Measurements from ENCODE around the gene ZMYND8.

DNA sequence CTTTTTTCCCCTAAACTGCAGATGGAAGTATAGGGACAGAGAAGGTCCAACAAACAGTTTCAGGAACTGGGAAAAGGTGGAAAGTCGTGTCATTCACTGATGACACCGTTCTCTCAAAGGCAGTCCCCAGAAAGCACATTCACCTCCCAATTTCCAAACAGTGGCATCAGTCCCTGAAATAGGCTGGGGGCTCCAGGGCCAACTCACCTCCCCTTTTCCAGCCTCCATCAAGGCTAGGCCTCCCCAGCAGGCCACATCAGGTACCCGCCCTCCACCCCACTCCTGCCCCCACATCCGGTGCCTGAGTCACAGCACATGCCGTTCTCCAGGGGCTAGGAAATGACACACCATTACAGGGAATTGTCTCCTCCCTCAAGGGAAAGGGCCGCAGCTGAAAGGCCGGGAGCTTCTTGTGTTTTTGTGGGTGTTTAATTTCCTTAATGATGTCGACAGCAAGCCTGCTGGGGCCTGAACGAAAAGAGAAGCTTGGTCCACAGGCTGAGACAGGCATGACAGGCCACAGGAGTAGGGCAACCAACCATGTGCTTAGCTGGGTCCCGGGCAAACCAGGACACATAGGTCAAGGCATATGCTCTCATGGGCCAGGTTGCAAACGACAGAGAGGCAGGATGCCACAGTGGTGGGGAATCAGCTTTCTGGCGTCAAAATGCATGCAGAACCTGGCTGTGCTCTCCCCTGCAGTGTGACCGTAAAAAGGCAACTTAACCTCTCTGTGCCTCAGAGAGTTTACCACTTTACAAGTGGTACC, 39.2 kb downstream of the ZMYND8 start:
- TF ChIP-seq, protein P1, sequence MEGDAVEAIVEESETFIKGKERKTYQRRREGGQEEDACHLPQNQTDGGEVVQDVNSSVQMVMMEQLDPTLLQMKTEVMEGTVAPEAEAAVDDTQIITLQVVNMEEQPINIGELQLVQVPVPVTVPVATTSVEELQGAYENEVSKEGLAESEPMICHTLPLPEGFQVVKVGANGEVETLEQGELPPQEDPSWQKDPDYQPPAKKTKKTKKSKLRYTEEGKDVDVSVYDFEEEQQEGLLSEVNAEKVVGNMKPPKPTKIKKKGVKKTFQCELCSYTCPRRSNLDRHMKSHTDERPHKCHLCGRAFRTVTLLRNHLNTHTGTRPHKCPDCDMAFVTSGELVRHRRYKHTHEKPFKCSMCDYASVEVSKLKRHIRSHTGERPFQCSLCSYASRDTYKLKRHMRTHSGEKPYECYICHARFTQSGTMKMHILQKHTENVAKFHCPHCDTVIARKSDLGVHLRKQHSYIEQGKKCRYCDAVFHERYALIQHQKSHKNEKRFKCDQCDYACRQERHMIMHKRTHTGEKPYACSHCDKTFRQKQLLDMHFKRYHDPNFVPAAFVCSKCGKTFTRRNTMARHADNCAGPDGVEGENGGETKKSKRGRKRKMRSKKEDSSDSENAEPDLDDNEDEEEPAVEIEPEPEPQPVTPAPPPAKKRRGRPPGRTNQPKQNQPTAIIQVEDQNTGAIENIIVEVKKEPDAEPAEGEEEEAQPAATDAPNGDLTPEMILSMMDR (IDR thresholded peaks at IDR 0.05): peak in 2 of 4 experiments; percentile 31 to 47
- TF ChIP-seq POLR2AphosphoS5 (IDR thresholded peaks at IDR 0.05): peak; percentile 100
- TF ChIP-seq POLR2A (IDR thresholded peaks at IDR 0.05): peak; percentile 64 to 69
- peak; percentile 96 for TF ChIP-seq EP300 (IDR thresholded peaks at IDR 0.05)
